AG10803 (cell line): ENCODE results near the gene PARD3.
A peak's percentile ranks its signal among the peaks of the same experiment; 100 is the strongest.

Source experiments
- DNase-seq: peaks from one replicate; pipeline ENCODE4 v3.0.0; 2010; ENCODE audit warnings: low read depth
- H3K4me3 ChIP-seq: 2 replicates; pipeline ENCODE4 v1.5.1; 2011; ENCODE audit warnings: mild to moderate bottlenecking, low read length, control low read depth
- CTCF ChIP-seq: conservative IDR thresholded peaks from 2 replicates; pipeline ENCODE4 v1.5.1; 2011; ENCODE audit warnings: mild to moderate bottlenecking, low read length, control low read depth, inconsistent platforms

The PARD3 gene

GRCh38 chr10:34406463-34407323 is 408.4 kb downstream of the PARD3 start:
- DNase-seq: no peak
- no peak overlapping the region for H3K4me3 ChIP-seq
- TF ChIP-seq CTCF: no peak

- no peak overlapping the region for H3K4me3 ChIP-seq
- no peak for TF ChIP-seq CTCF
- no peak for DNase-seq
Measured at GRCh38 chr10:34405611-34406462, 409.3 kb downstream of the PARD3 start.

GRCh38 chr10:34403512-34403911 is 411.6 kb downstream of the PARD3 start:
- no peak for TF ChIP-seq CTCF
- peak; percentile 59 for DNase-seq
- no peak overlapping the region for H3K4me3 ChIP-seq

GRCh38 chr10:34400075-34400474 is 415.0 kb downstream of the PARD3 start:
- no peak for TF ChIP-seq CTCF
- DNase-seq: no peak
- H3K4me3 ChIP-seq: no peak overlapping the region

GRCh38 chr10:34399013-34399412 is 416.1 kb downstream of the PARD3 start:
- TF ChIP-seq CTCF: no peak
- no peak for DNase-seq
- H3K4me3 ChIP-seq: no peak overlapping the region

GRCh38 chr10:34397324-34397723 is 417.8 kb downstream of the PARD3 start:
- peak; percentile 74 for DNase-seq
- H3K4me3 ChIP-seq: no peak overlapping the region
- TF ChIP-seq CTCF: no peak
